HS-27A (cell line): ENCODE measurements around the gene RUNX3.

Experiments
- DNase-seq: peaks from one replicate; pipeline ENCODE4 v3.0.0-alpha.2; 2012; ENCODE audit warnings: low read depth, missing footprints

RUNX3 gene

GRCh38 chr1:24929398-24930259, 447 bp downstream of the RUNX3 start:
- no peak for DNase-seq

GRCh38 chr1:24928689-24929397, 1.2 kb downstream of the RUNX3 start:
- DNase-seq, result no peak

DNA sequence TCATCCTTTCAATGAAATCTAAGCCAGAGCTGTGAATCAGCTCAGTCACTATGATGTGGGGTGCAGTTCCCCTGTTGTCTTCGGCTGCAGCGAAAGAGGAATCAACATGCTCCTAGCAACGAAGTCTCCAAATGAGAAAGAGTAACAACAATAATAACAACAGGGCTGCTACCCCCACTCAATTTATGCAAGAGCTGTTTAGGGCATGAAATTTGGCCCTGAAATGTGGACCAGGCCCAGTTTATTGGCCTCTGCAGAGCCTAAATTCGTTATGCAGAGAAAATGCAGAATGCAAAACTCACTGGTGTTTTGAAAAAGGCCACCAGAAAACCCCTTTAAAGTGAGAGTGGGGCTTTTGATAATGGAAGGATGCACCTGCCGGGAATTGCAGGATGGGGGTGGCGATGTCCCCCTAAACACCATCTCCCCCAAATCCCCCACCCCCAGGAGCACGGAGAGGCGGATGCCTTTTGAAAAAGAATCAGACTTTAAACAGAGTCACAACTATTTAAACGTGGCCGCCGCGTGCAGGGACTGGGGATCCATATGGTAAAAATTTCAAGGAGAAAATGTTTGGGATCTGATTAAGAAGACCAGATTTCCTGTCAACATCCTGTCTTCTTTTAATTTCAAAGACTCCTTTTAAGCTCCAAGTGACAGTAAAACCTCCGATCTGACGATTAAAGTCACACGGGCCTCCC, 1.9 kb downstream of the RUNX3 start:
- no peak for DNase-seq

GRCh38 chr1:24927473-24927872, 2.6 kb downstream of the RUNX3 start:
- DNase-seq, result no peak

DNA sequence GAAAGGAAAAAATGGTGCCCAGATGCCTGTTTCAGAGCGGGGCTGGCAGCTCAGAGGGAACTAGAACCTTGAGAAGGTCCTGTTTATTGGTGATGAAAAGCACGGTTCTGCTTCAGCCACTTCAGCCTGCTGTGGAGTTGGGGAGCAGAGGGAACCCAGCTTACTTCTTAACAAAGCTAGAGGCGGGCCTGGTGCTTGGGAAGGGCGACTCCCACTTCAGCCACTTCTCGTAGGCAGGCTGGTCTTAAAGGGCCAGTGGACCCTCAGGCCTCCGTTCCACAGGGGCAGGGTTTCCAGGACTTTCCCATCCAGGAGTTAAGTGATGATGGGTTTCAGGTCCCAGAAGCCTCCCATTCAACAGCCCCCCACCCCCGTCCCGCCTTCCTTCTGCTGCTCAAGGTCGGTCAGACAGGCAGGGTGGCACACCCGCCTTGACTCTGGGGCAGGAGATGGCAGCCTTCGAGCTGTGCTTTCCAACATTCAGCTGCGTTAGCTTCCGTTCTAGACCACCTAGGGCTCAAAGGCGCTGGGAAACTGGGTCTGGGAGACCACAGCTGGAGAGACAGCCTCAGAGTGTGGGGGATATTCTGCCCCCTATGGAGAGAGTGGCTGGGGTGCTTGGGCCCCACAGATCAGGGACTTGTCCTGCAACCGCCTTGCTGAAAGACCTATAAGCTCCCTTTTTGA, 3.4 kb downstream of the RUNX3 start:
- DNase-seq, result no peak

GRCh38 chr1:24925963-24926362, 4.1 kb downstream of the RUNX3 start:
- no peak for DNase-seq

- DNase-seq, result no peak
Measured at GRCh38 chr1:24925082-24925779, 4.8 kb downstream of the RUNX3 start.

DNA sequence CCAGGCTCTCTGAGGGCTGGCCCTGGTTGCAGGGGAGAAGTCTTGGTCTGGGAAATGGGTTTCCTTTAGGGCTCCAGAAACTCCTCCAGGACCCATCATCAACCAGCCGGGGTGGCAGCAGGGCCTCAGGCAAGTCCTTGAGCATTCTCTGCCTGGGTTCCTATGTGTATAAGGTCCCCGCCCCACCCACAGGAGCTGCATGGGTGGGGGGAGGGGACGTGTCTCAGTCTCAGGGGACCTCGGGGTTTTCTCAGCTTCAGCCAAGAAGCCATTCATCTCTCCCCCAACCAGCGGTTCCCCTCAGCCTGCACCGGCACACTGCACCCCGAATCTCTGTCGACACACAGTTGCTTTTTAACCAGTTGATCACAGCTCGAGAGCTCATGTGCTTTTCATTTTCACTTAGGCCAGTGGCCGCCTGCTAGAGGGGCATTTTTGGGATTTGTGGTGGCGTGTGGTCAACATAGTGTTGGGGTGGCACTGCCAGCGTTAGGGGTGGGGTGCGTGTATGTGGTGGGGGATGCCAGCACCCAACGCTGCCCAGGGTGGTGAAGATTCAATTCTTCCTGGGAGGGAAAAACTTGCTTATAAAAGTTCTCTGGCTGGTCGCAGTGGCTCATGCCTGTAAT, 6.5 kb downstream of the RUNX3 start:
- no peak for DNase-seq

GRCh38 chr1:24921938-24922662, 8.0 kb downstream of the RUNX3 start:
- no peak for DNase-seq

- no peak for DNase-seq
Measured at GRCh38 chr1:24921412-24921811, 8.7 kb downstream of the RUNX3 start.

GRCh38 chr1:24920533-24920925, 9.5 kb downstream of the RUNX3 start:
- no peak for DNase-seq

- no peak for DNase-seq
Measured at GRCh38 chr1:24919791-24920532, 10.1 kb downstream of the RUNX3 start.

- DNase-seq, result no peak
Measured at GRCh38 chr1:24918995-24919605, 11.0 kb downstream of the RUNX3 start.

GRCh38 chr1:24918370-24918769, 11.7 kb downstream of the RUNX3 start:
- no peak for DNase-seq

GRCh38 chr1:24917327-24918074, 12.6 kb downstream of the RUNX3 start:
- DNase-seq, result no peak

GRCh38 chr1:24915816-24916602, 14.1 kb downstream of the RUNX3 start:
- no peak for DNase-seq

GRCh38 chr1:24914226-24915069, 15.6 kb downstream of the RUNX3 start:
- DNase-seq, result no peak
